Inferior parietal cortex (tissue), 1 donor: Measurements from ENCODE around the gene CHCHD1.
"Not testable (repeated sequence)": the region's sequence is repeated elsewhere in the genome, so short reads cannot be mapped to it uniquely, and the experiment has no call there.

Source experiments
- DNase-seq: peaks from one replicate; pipeline ENCODE4 v3.0.0-alpha.2; 2016; ENCODE audit errors: extremely low spot score

The CHCHD1 gene

DNA sequence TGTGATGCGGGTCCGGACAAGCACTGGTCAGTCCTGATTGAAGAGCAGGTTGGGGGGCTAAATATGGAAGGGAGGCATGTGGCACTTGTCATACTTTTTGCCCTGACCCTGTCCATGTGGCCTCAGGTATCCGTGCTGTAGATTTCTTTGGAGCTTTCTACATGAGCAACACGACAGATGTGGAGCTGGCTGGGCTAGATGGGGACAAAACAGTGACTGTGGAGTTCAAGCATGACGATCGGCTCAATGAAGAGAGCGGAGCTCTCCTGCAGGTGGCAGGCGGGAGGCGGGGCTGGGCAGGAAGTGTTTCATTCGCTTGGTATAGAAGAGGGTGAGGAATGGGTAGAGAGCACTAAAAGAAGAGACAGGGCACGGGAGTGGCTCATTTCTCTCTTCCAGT lies 13.0 kb upstream of the CHCHD1 start:
- DNase-seq: no peak

DNA sequence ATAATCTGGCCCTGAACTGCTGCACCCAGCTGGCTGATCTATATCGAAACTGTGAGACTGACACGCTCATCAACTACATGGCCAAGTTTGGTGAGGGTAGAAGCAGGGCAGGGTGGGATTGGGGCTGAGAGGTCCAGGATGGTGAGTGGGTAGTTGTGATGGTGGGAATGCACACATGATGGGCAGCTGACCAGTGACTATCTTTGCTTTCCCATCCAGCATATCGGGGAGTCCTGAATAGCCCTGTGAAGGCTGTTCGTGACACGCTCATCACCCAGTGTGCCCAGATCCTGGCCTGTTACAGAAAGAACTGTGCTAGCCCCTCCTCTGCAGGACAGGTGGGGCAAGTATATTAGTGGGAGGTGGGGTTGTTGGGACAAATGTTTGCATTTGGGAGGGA lies 12.5 kb upstream of the CHCHD1 start:
- no peak for DNase-seq

DNA sequence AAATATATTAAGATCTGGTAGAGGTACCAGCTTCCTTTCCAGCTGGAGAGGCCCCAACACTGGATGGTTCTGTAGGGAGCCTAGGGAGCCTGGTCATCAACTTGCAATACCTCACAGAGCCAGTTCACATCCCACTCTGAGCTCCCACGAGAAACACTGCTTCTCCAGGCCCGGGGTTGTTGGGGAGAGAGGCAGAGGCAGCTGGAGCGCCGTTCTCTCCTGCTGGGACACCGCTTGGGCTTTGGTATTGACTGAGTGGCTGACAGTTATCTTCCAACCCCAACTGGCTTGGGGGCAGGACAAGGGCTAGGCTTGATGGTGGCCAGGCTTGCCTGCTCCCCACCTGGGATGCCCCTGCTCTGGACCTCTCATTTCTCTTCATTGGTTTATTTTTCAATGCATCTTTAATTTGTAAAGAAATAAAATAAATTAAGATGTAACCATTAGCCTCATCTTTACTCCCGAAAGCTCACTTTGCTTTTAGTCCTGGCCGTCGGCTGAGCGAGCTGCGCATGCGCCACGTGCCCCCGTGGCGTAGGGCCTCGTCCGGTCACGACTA lies 10.0 kb upstream of the CHCHD1 start:
- DNase-seq: peak; percentile 91

DNA sequence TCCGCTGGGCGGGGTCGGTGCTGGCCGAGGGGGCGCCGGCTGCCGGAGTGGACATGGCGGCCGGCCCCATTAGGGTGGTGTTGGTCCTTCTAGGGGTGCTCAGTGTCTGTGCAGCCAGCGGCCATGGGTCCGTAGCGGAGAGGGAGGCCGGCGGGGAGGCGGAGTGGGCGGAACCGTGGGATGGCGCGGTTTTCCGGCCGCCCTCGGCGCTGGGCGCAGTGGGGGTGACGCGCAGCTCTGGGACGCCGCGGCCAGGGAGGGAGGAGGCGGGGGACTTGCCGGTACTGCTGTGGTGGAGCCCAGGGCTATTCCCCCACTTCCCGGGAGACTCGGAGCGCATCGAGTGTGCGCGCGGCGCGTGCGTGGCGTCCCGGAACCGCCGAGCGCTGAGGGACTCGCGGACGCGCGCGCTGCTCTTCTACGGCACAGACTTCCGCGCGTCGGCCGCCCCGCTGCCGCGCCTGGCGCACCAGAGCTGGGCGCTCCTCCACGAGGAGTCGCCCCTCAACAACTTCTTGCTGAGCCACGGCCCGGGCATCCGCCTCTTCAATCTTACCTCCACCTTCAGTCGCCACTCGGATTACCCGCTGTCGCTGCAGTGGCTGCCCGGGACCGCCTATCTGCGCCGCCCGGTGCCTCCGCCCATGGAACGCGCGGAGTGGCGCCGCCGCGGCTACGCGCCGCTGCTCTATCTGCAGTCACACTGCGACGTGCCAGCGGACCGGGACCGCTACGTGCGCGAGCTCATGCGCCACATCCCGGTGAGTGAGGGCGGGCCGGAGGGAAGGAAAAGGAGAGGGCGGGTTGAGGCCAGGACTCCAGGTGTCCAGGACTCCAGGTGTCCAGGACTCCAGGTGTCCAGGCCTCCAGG lies 9.3 kb upstream of the CHCHD1 start:
- peak; percentile 68 for DNase-seq

DNA sequence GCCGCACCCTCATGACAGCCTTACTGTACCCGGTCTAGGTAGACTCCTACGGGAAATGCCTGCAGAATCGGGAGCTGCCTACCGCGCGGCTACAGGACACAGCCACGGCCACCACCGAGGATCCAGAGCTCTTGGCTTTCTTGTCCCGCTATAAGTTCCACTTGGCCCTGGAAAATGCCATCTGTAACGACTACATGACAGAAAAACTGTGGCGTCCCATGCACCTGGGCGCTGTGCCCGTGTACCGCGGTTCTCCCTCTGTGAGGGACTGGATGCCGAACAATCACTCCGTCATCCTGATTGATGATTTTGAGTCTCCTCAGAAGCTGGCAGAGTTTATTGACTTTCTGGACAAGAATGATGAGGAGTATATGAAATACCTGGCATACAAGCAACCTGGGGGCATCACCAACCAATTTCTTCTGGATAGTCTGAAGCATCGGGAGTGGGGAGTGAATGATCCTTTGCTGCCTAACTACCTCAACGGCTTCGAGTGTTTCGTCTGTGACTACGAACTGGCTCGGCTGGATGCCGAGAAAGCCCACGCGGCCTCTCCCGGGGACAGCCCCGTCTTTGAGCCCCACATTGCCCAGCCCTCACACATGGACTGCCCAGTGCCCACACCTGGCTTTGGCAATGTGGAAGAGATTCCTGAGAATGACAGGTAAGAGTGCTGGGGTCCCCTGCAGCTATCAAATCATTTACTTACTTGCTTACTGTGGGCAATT lies 8.5 kb upstream of the CHCHD1 start:
- DNase-seq: peak; percentile 9

DNA sequence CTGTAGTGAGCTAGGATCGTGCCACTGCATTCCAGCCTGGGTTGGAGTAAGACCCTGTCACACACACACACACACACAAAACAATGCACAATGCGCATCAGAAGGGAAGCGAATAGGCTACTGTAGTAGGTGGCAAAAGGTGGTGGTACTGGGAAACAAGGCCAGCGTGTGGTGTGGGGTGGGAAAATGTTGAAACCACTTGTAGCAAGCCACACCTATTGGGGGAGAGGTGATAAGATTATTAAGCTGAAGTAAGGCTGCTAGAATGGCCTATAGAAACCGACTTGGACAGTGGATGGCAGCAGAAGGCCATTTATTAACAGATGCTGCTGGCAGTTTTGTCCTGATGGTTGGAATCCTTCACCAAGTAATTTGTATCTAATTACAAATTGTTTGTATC lies 7.2 kb upstream of the CHCHD1 start:
- no peak for DNase-seq

DNA sequence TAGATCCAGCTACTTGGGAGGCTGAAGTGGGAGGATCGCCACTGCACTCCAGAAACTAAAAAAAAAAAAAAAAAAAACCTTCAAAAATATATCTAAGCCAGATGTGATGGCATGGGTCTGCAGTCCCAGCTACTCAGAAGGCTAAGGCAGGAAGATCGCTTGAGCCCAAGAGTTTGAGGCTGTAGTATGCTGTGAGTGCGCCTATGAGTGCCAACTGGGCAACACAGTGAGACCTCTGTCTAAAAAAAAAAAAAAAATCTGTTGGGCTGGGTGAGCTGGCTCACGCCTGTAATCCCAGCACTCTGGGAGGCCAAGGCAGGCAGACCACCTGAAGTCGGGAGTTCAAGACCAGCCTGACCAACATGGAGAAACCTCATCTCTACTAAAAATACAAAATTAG lies 2.8 kb upstream of the CHCHD1 start:
- DNase-seq: no peak

DNA sequence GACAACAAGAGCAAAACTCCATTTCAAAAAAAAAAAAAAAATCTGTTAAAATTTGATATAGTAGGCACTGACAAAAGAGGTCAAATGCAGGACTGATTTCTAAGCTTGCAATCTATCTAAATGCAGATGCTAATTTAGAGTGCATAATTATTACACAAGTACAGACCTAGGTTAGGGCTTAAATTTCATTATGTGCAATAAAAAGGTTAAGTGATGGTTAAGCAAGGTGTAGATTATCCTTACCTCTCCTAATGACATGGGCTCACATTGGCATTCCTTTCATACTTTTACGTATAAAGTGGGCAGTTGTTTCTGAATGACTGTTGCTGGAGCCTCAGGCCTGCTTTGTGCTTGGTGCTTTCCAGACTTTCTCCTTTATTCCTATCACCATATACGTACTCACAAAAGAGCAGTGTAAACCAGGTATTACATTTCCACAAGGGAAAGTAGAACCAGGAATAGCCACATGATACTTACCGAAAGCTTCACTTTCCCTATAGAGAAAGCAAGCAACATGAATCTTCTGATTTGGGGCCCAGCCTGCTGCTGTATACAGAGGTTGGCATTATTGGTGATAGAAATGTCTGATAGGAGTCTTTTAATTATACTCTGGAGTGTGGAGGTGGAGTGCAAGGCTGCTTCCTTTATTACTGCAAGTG lies 2.2 kb upstream of the CHCHD1 start:
- DNase-seq: no peak

DNA sequence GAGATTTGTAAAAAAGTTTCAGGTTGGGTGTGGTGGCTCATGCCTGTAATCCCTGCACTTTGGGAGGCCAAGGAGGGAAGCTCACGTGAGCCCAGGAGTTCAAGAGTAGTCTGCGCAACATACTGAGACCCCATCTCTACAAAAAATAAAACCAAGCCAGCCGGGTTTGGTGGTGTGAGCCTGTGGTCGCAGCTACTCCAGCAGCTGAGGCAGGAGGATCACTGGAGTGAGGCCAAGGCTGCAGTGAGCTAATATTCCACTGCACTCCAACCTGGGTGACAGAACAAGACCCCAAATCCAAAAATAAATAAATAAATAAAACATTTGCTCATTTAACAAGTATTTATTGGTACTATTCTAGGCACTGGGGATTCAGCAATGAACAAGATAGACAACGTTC lies 1.5 kb upstream of the CHCHD1 start:
- DNase-seq: no peak

DNA sequence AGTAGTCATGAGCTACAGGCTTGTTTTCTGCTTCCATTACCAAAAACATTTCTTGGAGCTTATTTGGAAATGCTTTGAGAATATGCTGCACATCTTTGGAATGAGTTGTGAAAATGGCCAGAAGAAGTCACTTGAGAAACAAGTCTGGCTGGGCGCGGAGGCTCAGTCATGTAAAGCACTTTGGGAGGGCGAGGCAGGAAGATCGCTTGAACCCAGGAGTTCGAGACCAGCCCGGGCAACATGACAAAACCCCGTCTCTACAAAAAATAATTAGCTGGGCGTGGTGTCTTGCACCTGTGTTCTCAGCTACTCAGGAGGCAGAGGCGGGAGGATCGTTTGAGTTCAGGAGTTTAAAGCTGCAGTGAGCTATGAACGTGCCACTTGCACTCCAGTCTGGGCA lies 882 bp upstream of the CHCHD1 start:
- DNase-seq: no peak

DNA sequence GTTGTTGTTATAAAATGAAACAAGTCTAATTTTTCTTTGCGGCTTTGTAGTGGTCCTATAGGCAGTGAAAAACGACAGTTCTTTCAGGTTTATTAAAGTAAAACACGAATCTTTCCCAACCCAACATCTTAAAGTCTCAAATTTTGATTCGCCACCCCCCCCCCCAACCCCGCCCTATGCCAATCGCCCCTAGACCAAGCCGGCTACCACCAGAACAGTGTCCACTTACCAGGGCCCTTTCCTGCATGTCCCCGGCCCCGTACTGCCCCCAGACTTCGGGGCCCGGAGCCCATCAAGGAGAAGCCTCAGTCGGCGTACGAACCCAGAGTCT lies 335 bp upstream of the CHCHD1 start:
- DNase-seq: no peak

DNA sequence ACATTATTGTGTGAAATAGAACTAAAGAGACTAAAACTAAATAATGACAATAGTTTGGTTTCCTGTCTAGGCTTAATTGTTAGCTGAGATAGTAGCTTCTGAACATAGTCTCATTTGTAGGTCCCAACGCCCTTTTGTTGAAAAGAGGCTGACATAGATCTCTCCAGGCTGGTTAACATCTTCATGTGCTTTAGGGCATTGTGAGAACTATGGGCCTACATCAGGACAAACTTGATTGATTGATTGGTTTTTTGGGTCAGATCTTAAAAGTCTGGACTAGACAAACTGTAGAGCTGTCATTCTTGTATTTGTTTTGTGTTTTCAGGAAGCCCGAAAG lies 869 bp downstream of the CHCHD1 start:
- DNase-seq: no peak

DNA sequence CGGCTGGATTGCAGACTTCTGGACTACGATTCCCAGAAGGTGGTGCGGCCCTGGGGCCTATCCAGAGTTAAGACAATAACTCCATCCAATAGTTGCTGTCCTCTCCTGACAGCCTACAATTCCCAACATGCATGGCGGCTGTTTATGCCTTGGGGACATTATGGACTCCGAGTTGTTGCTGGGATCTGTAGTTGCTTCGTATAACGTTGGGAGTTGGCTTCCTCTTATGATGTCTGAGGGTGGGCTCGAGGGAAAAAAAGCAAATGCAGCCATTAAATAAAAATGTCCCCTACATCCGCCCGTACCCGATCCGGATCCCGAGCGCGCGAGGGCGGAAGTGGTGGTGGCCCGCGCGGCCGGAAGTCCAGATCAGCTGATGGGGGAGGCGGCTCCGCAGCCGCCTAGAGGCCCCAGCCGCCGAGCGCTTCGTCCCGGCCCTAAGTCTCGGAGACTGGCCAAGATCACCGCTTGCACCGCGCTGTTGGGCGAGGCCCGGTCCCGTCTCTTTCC lies 3.4 kb downstream of the CHCHD1 start, which contains the start of gene ZSWIM8:
Gene ZSWIM8, plus strand, starts transcription at position 396 of the 510 bp plus-strand sequence. CDS start 273 bp downstream, outside the sequence.
- peak; percentile 98 for DNase-seq

DNA sequence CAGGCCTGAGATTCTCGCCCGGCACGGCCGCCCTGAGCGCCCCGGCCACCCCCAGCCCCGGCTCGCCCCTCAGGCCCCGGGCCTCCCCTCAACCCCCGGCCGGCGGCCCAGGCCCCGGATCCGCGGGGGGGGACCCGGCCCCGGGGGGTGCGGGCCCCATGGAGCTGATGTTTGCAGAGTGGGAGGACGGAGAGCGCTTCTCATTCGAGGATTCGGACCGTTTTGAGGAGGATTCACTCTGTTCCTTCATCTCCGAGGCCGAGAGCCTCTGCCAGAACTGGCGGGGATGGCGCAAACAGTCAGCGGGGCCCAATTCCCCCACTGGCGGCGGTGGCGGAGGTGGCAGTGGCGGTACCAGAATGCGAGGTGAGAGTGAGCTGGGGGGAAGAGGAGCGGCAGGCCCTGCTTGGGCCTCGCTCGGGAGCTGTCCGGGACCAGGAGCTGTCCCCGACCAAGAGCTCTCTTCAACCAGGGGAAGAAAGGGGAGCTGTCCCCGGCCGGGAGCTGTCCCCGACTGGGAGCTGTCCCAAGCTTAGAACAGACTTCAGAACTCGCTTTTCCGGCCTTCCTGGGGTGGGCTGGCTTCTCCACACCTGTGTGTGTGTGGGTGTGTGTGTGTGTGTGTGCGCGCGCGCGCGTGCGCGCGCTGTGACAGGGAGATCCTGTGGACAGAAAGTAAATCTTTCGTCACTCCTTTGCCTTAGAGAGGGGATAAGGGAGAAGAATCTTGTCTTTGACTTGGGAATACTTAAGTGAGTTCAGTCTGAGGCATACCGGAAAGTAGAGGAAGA lies 4.1 kb downstream of the CHCHD1 start:
- no peak for DNase-seq

DNA sequence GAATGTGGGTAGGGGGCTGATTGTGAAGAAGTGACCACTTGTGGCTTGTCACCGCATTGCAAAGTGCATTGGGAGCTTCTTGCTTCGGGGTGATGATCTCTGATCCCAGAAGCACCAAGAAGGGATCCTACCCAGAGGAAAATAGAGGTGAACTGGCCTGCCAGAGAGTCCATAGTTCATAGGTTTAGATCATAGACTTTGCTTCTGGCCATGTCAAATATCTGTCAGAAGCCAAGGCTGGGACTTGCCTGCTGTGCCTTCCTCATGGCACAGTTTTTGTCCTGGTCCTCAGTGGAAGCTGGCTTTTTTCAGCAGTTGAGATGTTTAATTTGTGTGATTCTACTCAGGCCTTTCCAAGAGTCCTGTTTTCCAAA lies 4.7 kb downstream of the CHCHD1 start:
- DNase-seq: no peak

DNA sequence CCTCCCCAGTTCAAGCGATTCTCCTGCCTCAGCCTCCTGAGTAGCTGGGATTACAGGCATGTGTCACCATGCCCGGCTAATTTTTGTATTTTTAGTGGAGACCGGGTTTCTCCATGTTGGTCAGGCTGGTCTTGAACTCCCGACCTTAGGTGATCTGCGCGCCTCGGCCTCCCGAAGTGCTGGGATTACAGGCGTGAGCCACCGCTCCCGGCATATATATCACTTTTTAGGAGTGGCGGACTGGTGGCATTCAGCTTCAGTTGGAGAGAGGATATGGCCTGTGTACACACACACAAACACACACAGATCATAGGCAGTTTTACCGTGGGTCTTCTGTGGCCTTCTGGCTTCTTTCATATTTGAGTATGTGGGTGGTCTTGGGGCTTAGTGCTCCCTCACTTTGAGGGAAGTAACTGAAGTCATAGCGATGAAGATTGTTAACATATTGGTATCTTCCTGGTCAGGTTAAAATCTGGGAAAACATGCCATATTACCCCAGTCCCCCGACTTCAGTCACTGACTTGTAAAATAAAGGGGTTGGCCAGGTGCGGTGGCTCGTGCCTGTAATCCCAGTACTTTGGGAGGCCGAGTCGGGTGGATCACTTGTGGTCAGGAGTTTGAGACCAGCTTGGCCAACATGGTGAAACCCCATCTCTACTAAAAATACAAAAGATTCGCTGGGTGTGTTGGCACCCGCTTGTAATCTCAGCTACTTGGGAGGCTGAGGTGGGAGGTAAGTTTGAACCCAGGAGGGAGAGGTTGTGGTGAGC lies 5.4 kb downstream of the CHCHD1 start:
- DNase-seq: not testable (repeated sequence)

DNA sequence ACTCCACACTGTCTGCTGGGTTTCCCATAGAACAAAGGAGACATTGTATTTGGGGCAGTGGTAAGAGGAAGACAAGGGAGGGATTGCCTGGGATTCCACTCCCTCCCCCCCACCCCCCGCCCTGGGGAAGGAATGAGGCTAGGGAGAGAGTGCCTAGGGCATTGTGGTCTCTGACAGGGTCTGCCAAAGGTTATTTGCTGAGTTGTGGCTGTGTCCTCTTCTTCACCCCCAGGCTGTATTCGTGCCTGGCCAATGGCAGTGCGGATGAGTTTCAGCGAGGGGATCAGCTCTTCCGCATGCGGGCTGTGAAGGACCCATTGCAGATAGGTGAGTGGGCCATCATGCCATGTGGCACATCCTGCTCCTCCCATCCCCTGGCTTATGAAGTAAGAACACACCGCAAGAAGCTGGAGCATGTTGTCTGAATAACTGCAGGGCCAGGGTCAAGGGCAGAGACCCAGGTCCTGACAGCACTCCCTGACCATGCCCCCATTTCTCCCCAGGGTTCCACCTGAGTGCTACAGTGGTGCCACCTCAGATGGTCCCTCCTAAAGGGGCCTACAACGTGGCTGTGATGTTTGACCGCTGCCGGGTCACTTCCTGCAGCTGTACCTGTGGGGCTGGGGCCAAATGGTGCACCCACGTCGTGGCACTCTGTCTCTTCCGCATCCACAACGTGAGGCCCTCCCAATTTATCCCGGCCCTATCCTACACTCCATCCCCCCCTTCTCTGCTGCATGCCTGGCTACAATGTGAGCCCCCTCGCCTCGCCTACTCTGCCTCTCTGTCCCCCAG lies 7.2 kb downstream of the CHCHD1 start:
- DNase-seq: no peak

DNA sequence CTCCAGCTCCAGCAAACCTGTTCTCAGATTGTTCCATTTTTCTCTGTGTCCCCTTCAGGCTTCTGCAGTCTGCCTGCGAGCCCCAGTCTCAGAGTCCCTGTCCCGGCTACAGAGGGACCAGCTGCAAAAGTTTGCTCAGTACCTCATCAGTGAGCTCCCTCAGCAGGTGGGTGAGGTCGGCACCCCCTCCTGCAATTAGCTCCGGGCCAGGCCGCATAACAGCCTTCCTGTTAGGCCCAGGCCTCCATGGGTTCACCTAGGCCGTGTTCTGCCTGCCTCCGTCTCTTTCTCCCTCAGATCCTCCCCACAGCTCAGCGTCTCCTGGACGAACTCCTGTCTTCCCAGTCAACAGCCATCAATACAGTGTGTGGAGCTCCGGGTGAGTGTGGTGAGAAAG lies 7.8 kb downstream of the CHCHD1 start:
- DNase-seq: no peak

DNA sequence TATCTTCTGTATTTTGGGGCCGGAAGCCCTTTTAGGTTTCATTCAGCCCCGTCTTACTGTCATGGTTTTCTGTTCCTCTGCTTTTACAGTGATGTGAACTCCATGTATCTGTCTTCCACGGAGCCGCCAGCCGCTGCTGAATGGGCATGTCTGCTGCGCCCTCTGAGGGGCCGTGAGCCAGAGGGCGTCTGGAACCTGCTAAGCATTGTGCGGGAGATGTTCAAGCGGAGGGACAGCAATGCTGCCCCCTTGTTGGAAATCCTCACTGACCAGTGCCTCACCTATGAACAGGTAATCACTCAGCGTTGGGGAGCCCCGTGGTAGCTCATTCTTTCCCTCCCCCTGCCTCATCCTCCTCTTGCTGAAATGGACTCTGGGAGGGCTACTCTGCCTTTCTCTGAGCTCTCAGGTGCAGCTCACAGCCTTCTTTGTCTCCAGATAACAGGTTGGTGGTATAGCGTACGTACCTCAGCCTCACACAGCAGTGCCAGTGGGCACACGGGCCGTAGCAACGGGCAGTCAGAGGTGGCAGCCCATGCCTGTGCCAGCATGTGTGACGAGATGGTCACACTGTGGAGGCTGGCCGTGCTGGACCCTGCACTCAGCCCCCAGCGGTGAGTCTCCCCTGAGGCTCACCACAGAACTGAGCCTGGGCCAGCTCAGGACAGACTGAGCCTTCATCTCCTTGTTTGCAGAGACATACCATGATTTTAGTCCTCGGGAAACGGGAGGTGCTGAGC lies 9.2 kb downstream of the CHCHD1 start:
- no peak for DNase-seq
